ENCODE results near the gene KRTDAP.
"Not testable (repeated sequence)": the region's sequence is repeated elsewhere in the genome, so short reads cannot be mapped to it uniquely, and the experiment has no call there.

KRTDAP gene

DNA sequence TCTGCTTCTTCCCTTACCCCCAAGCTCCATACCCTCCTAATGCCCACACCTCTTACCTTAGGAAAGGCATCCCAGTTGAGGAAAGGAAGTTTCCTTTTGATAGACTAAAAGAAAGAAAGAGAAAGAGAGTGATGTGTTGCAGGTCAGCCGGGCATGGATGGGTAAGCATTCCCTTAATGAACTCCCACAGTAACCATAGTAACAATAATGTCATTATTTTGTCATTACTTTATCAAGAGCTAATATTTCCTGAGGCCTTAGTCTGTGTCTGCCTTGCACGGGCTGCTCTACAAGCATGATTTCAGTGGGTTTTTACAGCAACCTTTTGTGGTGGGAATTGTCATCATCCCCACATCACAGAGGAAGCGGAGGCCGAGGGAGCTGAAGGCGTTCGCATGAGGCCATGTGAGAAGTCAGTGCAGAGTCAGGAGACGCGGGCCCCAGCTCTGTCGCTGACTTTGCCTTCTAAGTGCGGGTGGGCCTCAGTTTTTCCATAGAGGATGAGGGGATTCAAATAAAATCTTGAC lies 2.5 kb downstream of the KRTDAP start:
- no peak for DNase-seq (ENCODE audit: low read depth in 4 of 4, low spot score in 1 of 4)

DNA sequence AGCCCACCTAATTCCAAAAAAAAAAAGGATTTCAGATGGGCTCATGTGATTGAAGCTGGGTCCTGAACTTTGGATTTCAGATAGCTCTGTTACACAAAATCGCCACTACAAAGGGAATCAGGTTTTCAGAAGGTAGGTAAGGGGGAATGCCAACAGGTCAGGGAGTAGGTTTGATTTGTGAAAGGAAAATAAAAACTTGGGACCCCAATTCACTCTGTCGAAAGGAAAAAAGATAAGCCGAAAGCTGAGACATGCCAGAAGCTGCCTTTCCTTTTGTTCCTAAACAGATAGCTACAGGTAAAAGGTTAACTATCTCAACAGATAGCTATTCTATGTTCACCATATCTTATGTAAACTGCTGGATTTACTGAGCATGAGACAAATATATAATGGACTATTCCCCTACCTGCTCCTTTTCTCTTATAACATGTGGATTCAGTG lies 4.0 kb downstream of the KRTDAP start:
- DNase-seq (ENCODE audit: low read depth in 4 of 4, low spot score in 1 of 4), result no peak

DNA sequence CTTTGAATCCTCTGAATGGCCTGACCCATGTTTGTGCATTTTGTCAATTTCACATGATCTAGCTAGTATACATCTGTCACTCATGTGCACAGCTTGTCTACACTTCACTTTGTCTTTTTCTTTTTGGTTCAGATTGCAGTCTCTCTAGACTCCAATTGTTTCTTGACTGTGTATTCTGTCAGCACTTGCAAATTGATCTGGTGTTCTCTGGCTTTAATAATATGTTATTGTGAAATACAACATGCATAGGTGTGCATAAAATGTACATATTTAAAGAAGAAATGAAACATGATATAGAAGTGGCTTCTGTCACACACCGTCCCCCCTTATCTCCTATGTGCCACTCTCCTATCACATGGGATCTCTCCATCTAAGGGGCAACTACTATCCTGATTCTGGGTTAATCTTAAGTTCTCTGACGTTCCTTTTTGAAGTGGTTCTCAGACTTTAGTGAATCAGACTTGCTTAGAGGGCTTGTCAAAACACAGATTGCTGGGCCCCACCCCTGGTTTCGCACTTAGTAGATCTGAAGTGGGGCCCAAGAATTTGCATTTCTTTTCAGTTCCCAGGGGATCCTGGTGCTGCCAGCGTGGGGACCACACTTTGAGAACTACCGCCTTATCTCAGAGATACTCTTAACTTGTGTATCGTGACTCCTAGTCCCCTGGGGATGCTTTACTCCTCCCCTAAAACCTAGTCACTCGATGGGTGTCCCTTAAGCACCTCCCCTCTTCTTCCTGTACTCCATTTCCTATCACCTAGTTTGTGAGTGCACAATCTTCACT lies 5.8 kb downstream of the KRTDAP start:
- DNase-seq (ENCODE audit: low read depth in 4 of 4, low spot score in 1 of 4), result no peak

DNA sequence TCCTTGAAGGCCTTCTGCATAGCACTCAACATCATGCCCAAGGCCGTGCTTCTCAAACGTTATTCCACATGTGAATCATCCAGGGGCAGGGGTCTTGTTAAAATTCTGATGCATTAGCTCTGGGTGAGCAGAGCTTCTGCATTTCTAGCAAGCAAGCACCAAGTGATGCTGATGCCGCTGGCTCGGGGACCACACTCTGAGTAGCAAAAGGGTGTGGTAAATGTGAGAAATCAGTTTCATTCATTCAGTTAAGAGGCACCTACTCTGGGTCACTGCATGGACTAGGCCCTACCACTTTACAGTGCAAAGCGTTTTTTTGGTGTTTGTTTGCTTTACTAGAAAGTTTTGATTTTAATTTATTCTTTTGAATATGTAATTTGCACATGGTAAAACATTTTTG lies 7.2 kb downstream of the KRTDAP start:
- no peak for DNase-seq (ENCODE audit: low read depth in 4 of 4, low spot score in 1 of 4)

DNA sequence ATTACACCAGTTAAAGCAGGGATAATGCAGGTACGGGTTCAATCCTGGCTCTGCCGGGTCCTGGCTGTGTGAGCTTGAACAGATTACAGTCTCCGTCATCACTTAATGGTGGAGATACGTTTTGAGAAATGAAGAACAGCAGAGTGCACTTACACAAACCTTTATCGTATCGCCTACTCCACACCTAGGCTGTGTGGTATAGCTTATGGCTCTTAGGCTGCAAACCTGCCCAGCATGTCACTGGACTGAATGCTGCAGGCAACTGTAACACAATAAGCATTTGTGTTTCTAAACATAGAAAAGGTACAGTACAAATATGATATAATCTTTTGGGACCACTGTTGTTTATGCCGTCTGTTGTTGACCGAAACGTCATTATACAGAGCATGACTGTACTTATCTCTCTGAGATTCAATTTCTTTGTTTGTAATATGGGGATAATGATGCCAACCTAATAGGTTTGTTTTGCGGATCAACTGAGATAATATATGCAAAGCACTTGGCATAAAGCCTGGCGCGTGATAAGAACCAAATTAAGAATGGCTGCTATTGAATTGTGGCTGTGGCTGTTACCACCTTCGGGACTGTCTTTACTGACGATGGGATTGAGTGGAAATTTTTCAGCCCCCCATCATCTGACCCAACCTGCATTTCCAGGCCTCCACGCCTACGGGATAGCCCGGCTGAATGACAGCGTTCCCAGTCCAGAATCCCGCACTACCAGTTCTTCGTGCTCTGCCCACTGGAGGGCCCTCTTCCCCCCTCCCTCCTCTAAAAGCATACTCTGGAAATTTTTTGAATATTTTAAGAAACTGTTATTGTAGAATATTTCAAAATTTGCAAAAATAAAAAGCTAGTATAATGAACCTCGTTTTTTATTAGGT lies 11.2 kb downstream of the KRTDAP start:
- DNase-seq (ENCODE audit: low read depth in 4 of 4, low spot score in 1 of 4), result no peak

DNA sequence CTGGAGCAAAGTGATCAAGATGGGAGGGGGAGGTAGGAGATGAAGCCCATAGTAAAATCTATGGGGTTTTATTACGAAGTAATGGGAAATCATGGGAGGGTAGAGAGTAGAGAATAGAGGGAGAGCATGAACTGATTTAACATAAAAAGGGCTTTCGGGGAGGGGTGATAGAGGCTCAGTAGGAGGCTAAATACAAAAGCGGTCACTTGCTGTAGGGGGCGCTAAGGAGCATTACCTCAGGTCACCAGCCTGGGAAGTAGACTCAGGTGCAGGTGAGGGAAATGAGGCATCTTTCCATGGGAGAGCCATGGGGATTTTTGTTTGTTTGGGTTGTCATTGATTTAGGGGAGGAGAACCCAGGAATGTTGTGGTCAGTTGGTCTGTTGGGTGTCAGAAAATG lies 14.1 kb downstream of the KRTDAP start:
- DNase-seq (ENCODE audit: low read depth in 4 of 4, low spot score in 1 of 4), result no peak

DNA sequence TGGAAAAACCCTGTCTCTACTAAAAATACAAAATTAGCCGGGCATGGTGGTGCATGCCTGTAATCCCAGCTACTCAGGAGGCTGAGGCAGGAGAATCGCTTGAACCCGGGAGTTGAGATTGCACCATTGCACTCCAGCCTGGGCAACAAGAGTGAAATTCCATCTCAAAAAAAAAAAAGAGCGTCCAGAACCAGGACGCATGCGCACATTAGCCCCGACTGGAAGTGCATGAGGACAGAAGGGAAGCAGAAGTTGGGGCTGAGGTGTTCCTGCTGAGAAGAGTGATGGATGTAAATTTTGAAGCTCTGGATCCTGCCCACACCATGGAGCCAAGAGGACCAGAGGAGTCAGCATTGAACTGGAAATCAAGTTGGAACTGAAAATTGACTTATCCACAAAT lies 15.7 kb downstream of the KRTDAP start:
- not testable (repeated sequence) for DNase-seq (ENCODE audit: low read depth in 4 of 4, low spot score in 1 of 4)

DNA sequence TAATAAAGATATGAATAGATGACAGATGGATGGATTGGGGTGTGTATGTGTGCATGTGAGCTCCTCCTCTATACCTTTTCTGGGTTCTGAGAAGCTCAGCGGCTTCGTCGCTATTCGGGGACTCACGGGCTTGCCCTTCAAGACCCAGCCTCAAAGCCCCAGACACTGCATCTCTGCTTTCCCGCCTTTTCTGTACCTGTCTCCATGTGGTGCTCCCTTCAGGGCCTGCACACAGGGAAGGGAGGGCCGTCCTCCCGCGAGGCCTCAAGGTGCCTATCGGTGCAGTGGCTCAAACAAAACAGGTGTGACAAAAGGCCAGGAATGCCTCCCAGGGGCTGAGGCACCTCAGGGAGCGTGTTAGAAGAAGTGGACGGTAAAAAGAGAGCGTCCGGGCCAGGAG lies 16.2 kb downstream of the KRTDAP start:
- DNase-seq (ENCODE audit: low read depth in 4 of 4, low spot score in 1 of 4), result no peak

DNA sequence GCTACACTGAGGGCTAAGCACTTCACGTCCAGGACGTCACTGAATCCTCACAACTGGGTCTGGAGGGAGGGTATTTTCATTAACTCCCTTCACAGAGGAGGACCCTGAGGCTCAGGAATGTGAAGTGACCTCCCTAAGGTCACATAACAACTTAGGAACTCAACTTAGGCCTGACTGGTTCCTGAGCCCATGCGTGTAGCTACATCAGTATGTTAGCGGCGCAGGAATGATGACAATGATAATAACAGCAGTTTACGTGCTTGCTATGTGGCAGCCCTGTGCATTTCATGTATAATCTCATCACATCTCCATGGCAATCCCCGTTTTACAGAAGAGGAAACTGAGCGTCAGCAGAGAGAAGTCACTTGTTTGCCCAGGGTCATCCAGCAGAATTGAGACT lies 18.3 kb downstream of the KRTDAP start:
- no peak for DNase-seq (ENCODE audit: low read depth in 4 of 4, low spot score in 1 of 4)

DNA sequence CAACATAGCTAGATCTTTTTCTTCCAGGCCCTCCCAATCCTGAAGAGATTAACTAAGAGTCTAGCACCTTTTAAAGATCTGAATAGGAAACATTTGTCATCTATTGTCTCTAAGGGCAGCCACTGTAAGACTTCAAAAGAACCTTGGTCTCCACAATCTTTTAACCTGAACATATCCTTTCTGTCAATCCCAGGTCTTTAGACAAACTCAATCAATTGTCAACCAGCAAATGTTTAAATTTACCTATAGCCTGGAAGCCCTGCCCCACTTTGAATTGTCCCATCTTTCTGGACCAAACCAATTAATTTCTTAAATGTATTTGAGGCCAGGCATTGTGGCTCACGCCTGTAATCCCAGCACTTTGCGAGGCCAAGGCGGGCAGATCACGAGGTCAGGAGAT lies 19.2 kb downstream of the KRTDAP start:
- not testable (repeated sequence) for DNase-seq (ENCODE audit: low read depth in 4 of 4, low spot score in 1 of 4)

DNA sequence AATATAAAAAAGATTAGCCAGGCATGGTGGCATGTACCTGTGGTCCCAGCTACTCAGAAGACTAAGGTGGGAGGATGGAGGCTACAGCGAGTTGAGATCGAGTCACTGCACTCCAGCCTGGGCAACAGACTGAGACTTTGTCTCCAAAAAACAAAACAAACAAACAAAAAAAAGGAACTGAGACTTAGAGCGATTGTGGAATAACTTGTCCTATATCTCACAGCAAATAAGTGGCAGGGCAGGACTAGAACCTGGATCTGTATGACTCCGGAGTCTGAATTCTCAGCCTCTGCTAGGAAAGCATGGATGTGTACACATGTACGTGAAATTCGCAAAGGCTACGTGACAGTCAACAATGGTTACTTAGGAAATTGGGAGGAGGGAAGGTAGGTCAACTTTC lies 20.1 kb downstream of the KRTDAP start:
- DNase-seq (ENCODE audit: low read depth in 4 of 4, low spot score in 1 of 4), result no peak

DNA sequence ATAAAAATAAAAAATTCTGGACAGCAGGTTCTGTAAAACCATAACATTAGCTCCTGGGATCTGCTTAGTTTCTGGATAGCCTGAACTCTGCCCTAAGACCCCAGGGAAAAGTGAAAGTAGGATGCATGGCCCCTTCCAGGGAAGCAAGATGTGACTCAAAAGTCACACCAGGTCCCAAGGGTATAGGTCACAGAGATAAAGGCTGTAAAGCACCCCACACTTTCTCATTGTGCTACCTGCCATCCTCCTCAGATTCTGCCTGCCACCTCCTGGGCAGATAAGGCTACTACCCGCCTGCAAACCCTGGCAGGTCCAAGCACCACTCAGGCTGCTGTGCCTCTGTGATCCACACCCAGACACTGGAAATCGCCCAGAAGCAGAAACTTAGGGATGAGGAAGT lies 21.6 kb downstream of the KRTDAP start:
- DNase-seq (ENCODE audit: low read depth in 4 of 4, low spot score in 1 of 4), result peak in 2 of 4 experiments; percentile 27 to 47

DNA sequence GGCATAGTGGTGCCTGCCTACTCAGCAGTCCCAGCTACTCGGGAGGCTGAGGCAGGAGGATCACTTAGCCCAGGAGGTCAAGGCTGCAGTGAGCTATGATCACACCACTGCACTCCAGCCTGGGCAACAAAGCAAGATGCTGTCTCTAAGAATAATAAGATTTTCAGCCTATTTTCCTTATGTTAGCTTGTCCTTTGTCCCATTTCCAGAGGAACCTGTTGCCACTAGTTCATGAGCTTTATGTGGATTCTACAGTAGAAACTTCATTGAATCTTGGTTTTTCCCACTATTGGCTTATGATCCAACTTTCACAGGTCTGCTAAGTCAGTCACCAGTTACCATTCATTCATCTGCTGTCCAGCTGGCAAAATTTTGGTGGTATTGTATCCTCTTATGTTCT lies 24.0 kb downstream of the KRTDAP start:
- no peak for DNase-seq (ENCODE audit: low read depth in 4 of 4, low spot score in 1 of 4)

DNA sequence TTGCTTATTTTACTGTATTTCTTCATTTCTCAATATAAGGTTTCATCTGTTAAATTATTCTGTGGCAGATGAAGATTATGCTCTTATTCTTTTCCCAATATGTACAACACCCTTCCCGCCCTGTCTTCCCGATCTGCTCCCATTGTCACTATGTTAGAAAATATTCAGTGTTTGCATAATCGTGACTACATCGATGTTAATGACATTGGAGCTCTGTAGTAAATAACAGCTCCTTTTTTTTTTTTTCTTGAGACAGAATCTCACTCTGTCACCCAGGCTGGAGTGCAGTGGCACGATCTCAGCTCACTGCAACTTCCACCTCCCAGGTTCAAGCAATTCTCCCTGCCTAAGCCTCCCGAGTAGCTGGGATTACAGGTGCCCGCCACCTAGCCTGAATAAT lies 27.3 kb downstream of the KRTDAP start:
- DNase-seq (ENCODE audit: low read depth in 4 of 4, low spot score in 1 of 4), result not testable (repeated sequence)

DNA sequence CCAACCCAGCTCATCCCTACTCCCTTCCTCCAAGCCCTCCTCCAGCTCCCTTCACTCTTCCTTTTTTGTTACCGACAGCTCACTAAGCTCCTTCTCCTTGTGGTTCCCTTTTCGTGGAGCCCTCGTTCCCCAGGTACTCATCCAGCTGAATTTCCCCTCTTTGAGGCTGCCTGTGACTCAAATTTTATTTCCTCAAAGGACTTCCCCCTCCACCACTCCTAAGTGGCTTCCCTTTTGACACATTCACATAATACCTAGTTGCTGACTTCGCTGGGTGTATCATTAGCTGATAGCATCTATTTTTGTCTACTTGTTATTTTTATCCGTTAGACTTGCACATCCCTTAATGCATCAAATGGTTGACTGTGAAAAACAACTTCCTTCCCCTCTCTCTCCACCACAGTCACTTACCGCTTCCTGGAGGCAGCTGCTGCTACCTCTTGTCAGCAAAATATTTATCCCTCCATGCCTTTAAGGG lies 27.7 kb downstream of the KRTDAP start:
- DNase-seq (ENCODE audit: low read depth in 4 of 4, low spot score in 1 of 4), result no peak

DNA sequence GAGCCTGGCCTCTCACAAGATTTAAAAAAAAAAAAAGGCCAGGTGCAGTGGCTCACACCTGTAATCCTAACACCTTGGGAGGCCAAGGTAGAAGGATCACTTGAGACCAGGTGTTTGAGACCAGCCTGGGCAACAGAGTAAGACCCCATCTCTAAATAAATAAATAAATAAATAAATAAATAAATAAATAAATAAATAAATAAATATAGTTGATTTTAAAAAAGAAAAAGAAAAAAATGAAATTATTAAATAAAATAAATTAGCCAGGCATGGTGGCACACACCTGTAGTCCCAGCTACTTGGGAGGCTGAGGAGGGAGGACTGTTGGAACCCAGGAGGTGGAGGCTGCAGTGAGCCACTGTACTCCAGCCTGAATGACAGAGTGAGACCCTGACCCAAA lies 28.5 kb downstream of the KRTDAP start:
- DNase-seq (ENCODE audit: low read depth in 4 of 4, low spot score in 1 of 4), result not testable (repeated sequence)

DNA sequence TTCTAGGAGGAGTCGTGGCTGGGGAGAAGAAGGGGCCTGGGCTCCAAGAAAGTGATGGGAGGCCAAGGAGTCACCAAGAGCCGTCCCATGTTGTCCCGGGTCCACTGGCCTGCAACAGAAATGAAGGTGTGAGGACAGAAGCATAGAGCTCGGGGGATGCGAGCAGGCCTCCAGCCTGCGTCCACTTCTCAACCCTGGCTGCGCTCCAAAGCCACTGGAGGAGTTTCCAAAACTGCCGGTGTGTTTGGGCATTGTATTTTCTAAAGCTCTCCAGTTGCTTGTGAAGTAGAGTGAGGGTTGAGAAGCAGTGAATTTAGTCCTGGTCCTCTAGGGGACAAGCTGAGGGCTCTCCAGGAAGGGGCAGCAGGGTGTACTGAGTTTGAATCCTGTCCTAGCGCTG lies 29.2 kb downstream of the KRTDAP start:
- no peak for DNase-seq (ENCODE audit: low read depth in 4 of 4, low spot score in 1 of 4)

DNA sequence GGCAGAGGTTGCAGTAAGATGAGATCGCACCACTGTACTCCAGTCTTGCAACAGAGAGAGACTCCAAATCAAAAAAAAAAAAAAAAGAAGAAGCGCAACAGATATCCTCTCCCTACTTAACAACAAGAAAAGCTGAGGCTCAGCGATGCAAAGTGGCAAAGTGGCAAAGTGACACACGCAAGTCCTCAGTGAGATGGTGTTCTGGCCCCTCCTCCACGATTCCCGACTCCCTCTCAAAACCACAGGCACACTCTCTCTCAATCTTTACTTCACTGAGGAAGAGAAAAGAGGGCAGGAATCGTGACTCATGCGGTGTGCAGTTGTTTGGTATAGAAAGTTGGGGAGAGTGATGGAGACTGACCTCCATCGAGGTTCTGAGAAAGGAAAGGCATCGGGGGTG lies 29.7 kb downstream of the KRTDAP start:
- DNase-seq (ENCODE audit: low read depth in 4 of 4, low spot score in 1 of 4), result no peak

DNA sequence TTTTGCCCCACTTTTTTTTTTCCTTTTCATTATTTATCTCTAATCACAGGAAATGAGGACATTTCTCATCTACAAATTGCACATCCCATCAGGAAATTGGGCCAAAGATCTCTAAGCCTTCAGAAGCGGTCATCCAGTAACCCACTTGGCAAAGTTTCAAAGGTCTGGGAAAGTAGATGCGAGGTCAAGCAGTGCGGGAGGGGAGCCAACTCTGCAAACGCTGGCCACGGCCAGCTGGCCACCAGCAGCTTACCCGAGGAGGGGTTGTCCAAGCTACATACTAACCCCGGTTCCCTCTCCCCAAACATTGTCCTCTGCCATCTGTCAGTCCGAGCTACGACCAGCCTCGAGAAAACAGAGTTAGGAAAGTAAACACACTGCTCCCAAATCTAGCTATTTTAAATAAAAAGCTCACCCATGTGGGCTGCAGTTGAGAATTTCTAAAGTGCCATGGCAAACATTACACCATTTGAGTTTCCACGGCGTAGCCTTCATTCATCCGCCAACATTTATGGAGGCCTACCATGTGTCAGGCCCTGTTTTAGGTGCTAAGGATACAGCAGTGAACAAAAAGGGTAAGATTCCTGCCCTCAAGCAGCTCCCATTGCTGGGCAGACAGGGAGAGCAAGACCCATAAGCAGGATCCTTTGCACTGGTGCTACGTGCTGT lies 30.7 kb downstream of the KRTDAP start:
- no peak for DNase-seq (ENCODE audit: low read depth in 4 of 4, low spot score in 1 of 4)

DNA sequence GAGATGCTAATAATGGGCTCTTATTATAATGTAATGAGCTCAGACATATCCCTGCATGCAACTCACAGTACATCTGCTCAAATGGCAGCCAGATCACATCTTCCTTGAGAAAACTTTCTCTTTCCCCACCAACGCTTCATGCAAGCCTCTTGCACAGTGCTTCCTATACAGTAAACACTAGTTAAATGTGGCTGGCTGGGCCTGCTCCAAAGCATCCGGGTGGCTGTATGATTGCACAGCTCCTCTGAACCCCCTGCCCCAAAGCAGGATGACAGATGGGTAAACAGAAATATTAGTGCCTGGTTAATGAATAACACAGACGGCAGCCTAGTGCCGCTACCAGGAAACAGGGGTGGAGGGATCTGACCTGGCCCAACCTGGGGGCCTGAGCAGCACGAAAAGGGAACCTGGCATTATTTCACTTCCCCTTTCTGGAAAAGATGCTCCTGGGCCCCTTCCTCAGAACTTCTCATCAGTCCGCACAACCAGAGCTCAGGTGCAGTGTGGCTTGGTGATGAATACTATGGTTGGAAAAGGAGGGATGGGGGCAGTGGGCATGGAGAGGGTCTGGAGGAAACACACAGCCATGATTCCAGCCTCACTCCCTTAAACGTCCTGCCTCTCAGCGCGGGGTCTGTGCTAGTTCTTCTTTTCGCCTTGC lies 31.4 kb downstream of the KRTDAP start:
- no peak for DNase-seq (ENCODE audit: low read depth in 4 of 4, low spot score in 1 of 4)

DNA sequence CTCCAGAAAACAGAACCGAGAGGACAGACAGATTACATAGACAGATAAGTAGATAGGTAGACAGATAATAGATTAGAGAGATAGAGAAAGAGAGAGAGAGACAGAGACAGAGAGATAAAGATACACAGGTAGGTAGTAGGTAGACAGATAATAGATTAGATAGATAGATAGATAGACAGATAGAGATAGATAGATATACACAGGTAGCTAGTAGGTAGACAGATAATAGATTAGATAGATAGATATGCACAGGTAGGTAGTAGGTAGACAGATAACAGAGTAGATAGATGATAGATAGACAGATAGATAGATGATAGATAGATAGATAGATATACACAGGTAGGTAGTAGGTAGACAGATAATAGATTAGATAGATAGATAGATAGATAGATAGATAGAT lies 32.1 kb downstream of the KRTDAP start:
- no peak for DNase-seq (ENCODE audit: low read depth in 4 of 4, low spot score in 1 of 4)

Measured in stimulated activated CD4-positive, alpha-beta T cell treated with anti-CD3 and anti-CD28 coated beads, Interleukin-1b, Interleukin-23, amount 100 ng/mL, for 24 hours (primary cell).